Activated CD4-positive, CD25-positive, alpha-beta regulatory T cell treated with anti-CD3 and anti-CD28 coated beads, Interleukin-2, amount 50 U/mL, for 72 hours (primary cell): Measurements from ENCODE around the gene CNKSR3.

ENCODE experiments used
- DNase-seq: peaks from one replicate; pipeline ENCODE4 v3.0.0; 2021

Gene CNKSR3

GRCh38 chr6:154500769-154501577 is 9.5 kb downstream of the CNKSR3 start:
- no peak for DNase-seq

- no peak for DNase-seq
Observed at GRCh38 chr6:154499855-154500589, 10.5 kb downstream of the CNKSR3 start.

DNA sequence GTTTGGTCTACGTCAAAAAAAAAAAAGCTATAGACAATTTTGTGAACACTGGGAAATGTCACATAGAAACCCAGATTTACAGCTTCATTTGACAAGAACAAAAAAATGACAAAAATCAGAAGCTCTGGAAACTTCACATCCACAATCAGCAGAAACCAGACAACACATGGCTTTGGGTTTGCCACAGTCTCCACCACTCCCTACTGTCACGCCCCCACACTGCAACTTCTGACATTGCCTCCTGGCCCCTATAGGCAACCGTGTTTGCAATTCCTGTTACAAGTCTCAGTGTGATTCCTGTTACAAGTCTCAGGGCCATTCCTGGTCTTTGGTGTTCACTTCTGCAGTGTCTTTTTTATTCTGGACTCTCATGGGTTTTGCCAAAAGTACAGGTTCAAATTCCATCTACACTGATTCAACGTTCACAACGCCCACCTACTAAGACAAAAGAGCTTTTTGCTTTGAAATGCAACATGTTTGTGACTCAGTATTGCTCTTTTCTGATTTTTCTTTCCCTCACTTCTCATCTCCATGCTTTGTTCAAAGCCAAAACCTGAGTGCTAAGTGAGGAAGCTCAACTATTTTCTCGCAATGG is 12.0 kb downstream of the CNKSR3 start:
- DNase-seq = no peak

DNA sequence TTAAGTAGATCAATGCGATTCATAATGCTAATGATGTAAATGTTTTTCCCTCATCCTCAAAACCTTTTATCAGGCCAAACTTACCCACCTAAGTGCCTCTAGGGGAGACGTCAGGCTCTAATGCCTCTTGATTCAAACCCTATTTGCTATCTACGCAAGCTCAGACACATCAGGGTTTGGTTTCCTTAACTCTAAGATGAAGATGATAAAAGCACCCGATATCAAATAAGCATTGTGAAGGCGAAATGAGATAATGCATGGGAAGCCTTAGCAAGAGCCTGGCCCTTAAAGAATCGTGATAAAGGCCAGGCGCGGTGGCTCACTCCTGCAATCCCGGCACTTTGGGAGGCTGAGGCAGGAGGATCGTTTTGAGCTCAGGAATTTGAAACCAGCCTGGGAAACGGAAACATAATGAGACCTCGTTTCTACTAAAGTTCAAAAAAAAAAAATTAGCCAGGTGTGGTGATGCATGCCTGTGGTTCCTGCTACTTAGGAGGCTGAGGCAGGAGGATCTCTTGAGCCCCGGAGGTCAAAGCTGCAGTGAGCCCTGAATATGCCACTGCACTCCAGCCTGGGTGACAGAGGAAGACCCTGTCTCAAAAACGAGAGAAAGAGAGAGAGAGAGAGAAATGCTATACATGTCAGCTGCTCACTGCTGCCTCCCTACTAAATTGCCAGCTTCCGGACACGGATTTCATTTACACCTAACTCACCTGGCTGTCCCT is 13.5 kb downstream of the CNKSR3 start:
- DNase-seq = no peak

DNA sequence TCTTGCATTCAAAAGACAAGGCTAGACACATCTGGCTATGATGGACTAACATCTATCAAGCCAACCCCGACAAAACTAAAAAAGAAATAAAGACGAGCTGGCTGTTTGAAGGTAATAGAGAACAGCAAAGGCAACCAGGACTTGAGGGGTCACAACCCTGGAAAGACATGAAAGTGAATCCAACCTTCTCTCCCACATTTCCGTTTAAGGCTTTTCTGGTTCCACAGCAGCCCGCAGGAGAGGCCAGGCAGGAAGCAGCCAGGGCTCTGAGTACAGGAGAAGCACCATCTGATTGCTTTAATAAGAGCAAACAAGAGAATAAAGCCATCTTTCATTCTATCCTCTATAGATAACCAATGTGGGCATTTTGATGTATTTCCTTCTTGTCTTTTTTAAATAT is 14.3 kb downstream of the CNKSR3 start:
- DNase-seq = no peak

DNA sequence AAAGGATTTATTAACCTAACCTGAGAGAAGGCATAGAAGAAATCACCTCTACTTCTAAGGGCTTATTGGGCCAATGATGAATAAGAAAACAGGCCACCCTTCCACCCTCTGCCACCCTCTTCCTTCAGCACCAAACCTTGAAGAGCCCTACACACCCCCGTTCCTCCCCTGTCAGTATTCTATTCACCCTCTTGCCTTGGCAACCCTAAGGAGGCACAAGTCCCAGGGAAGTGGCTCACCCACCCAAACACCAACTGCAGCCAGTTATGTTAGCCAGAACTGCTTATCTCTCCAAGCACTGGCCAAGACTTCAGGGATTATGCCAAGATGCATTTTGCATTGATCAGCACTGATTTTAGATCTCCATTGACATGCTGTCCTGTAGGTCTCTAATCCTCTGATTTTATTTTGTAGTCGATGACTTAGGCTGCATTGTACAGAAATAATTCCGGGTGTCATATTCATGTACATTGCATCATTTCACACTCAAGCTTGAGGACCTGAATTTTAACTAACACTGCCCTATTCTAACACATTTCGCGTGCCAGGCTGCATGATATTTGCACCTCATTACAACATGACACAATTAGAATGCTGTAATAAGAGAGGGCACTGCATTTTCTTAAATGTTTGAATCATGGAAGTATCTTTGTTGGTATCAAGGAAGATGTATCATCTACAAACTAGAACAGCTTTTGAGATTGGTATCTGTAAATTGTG is 15.7 kb downstream of the CNKSR3 start:
- no peak for DNase-seq

DNA sequence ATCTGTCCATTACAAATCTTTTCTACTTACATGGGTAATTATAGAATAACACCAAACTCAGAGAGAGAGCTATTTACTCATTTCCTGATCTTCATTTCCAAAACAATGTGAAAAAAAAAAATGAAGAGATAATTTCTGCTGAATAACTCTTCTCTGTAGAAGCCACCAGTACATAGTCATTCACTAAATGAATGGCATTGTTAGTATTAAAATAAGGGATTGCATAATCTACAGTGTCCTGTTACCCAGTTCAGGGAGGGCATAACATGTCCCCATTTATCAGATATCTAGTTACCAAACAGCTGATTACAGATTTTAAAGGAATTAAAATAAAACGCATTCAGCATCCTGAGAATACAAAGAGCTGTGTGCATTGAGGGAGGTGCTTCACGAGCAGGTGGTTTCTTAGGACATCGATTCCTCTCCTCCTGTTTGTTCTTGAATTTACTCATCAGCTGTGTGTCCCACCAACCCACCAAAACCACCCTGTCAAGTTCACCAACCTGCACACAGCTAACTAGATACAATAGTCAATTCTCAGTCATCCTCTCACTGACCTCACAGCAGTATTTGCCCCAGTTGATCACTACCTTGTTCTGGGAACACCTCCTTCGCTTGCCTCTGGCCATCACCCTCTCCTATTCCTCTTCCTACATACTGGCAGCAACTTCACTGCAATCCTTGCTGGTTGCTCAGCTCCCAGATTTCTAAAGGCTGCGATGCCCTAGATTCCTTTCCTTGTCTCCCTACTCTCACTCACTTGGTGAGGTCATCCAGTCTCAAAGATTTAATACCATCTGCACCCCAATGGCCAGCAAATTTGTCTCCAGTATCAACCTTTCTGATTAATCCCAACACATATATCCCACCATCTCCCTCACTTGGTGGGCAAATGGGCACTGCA is 18.7 kb downstream of the CNKSR3 start:
- DNase-seq = no peak

- no peak for DNase-seq
Observed at GRCh38 chr6:154489822-154490221, 20.7 kb downstream of the CNKSR3 start.

GRCh38 chr6:154488802-154489437 is 21.6 kb downstream of the CNKSR3 start:
- DNase-seq = no peak

GRCh38 chr6:154488248-154488593 is 22.3 kb downstream of the CNKSR3 start:
- no peak for DNase-seq

DNA sequence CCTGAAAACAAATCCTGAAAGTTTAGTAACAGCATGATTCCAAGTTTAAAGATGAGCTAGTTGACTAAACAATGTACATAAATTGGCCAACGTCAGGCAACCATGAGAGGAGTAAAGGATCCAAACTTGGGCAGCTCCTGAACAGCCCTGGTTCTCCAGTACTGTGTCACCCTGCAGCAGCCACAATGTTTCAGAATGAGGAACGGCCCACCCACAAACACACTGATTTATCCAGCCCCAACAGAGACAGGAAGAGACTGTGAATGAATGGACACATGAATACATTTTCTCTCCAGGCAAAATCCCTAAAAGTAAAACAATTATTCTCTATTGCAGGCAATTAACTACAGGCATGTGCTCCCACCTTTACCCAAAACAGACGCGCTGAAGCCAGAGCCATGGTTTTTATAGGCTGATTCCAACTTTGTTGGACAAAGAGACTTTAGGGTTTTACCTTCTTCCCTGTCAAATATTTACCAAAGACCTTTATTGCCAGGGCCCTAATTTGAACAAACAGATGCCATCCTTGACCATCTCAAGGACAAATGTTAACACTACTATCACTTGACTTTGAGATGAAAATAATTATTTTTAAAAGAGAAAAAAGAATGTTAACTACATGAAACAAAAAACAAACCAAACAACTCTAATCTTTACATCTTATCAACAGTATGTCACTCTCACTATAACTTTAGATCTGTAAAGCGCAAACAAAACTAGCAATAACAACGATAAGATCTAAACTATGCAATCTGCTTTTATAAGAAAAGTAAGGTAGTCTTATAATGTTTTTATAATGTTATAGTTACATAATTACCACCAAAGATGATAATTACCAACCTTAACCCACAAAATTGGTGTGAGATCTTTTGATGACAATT is 22.9 kb downstream of the CNKSR3 start:
- DNase-seq = no peak

DNA sequence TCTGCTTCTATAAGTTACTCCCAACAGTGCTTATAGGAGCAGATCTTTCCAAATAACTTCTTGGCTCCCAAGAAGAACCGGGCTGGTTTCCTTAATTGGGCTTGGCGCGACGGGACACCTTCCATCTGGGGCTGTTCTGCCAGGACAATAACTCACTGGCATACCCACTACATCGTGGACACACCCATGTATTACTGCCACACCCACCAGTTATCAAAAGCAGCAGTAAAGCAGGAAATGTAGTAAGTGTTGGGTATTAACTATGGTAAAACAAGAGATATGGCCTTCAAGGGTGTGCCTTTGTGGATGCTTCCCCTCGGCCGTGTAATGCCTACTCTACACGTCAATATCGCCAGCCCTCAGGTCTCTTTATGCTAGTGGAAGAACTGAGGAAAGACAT is 24.7 kb downstream of the CNKSR3 start:
- DNase-seq = no peak

DNA sequence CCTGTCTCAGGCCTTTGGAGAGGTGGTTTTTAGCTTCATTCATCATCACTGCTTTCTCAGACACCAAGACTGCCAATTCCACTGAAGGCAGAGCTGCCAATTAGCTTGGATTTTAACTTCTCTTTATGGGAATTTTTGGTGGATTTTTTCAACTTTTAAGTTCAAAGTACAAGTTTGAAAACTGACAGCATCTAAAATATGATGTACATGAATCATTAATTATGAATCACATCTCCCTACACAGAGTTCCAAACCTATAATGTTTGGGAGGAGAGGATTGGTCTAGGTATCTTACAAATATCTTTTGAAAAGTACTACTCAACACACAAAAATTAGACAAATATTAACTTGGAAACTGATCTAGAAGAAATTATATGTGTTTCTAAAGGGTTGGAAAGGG is 25.5 kb downstream of the CNKSR3 start:
- no peak for DNase-seq

DNA sequence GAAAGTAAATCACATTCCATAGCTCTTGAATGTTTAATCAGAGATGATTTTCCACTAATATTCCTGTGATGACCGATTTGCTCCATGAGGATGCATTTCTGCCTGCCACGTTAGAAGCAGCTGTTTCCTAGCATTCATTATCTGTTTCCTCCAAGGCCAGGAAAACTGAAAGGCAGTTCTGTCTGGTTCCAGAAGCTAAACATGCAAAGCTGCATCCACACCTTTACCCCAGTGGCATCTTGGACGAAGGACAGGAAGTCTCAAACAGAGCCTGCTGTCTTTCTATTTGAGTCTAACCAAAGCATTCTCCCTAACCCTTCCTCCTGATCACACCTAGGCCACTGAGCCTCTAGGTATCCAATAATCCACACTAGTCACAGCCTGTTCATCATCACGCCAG is 27.6 kb downstream of the CNKSR3 start:
- DNase-seq = no peak

DNA sequence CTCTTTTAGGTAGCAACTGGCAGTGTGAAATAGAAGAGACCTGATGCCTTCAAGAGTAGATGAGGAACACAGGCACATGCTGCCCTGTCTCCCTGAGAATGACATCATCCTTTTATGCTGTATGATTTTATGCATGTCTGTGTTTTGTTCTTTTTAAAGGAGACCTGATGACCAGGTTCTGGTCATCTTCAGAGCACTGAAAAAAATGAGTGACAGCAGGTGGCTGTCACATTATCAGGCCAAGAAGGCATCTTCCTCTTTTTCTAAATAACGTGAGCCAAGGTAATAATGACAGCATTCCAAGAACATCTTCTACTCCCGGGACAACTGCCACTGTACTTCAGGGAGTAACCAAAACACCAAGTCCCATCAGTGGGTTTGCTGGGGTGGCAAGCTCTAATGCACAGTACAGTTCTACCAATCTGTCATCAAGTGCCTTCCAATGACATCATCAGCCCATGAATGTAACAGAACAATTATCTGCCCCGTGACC is 28.9 kb downstream of the CNKSR3 start:
- DNase-seq = no peak

GRCh38 chr6:154479771-154480639 is 30.5 kb downstream of the CNKSR3 start:
- DNase-seq = no peak

DNA sequence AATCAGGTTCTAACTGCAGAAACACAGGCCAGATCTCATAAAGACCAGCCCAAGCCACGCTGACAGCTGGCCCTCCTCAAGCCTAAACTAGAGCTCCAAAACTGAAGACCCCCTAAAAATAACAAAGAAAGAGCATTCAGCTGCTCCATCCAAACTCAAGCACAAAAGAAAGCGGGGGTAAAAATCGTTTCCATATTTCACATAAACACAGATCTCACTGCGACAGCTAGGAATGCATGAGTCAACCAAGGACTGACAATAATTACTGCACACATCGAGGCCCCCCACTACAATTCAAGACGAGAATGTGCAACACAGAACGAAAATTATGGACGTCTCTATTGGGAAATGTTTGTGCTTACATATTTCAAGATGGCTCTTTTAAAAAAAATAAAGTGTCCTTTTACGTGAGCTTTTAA is 31.1 kb downstream of the CNKSR3 start:
- DNase-seq = no peak

DNA sequence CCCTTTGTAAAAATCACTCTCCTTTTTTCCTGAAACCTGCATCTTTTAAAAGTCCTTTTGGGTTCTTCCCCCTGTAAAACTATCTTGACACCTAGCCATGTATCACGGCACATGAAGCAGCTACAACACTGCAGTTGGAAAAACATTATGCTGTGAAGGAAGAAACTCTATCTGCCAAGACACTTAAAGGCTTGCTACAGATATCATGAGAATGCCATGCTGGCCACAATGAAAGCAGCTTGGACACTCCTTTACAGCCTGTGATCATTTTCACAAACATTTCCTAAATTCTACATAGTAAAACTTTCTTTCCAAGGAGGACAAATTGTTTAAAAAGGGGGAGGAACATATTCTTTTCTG is 31.8 kb downstream of the CNKSR3 start:
- DNase-seq = no peak
